ENCODE measurements around the gene MYCN. TPM values are rescaled to one million over a fixed set of nuclear protein-coding genes. Genes with fewer than 3 reads are reported as not detected.
"Not testable (repeated sequence)": the region's sequence is repeated elsewhere in the genome, so short reads cannot be mapped to it uniquely, and the experiment has no call there.

MYCN gene
- total and polyA plus RNA-seq, 2 of the 4 experiments (the other 2 are of a cell fraction) = not detected

DNA sequence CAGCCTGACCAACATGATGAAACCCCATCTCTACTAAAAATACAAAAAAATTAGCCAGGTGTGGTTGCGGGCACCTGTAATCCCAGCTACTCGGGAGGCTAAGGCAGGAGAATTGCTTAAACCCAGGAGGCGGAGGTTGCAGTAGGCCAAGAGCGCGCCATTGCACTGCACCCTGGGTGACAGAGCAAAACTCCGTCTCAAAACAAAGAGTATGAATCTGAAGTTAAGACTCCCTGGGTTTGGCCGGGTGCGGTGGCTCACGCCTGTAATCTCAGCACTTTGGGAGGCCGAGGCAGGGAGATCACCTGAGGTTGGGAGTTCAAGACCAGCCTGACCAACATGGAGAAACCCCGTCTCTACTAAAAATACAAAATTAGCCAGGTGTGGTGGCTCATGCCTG lies 11.6 kb downstream of the MYCN start:
- intact Hi-C loops (cut with micrococcal nuclease); POLR2A ChIA-PET (ENCODE audit: unreplicated experiment): not testable (repeated sequence)

More for the DNA sequence above, 11.6 kb downstream of the MYCN start:
- H3K36me3 ChIP-seq (ENCODE audit: control insufficient read depth, insufficient read depth, low read length); CTCF ChIA-PET; H3K56ac ChIP-seq (ENCODE audit: extremely low read depth, insufficient read depth, low read length); H4K8ac ChIP-seq (ENCODE audit: low read depth in 2 of 2, low read length in 2 of 2); dilution Hi-C loops (cut with HindIII; ENCODE audit: low sequenced_read_pairs, unreplicated experiment); H3K18ac ChIP-seq (ENCODE audit: low read depth, low read length); H3K9ac ChIP-seq (ENCODE audit: low read depth, low read length); H2AK5ac ChIP-seq (ENCODE audit: low read depth, low read length); H3K4me3 ChIP-seq (ENCODE audit: insufficient read depth, low read depth, low read length); H3K9me1 ChIP-seq (ENCODE audit: insufficient read depth, low read length); H2BK15ac ChIP-seq (ENCODE audit: low read depth, low read length); H4K20me1 ChIP-seq (ENCODE audit: insufficient read depth, low read length); H3K27me3 ChIP-seq (ENCODE audit: control insufficient read depth, insufficient read depth, low read length); H3K4me2 ChIP-seq (ENCODE audit: low read depth, low read length); H2AFZ ChIP-seq (replicated peaks; ENCODE audit: low read length, poor library complexity); H2BK5ac ChIP-seq (ENCODE audit: low read depth, low read length, poor library complexity, severe bottlenecking); H3K14ac ChIP-seq (replicated peaks; ENCODE audit: low read depth, low read length); in situ Hi-C loops (cut with MboI; ENCODE audit: low sequenced_read_pairs); DNase-seq; BruUV-seq (replicated peaks); H4K91ac ChIP-seq (ENCODE audit: insufficient read depth, low read depth, low read length); H3K79me1 ChIP-seq (ENCODE audit: low read depth in 1 of 2, low read length in 2 of 2); H4K5ac ChIP-seq (ENCODE audit: low read depth, low read length); H2BK120ac ChIP-seq (ENCODE audit: low read depth, low read length); H3K4ac ChIP-seq (ENCODE audit: low read depth, low read length); ATAC-seq (ENCODE audit: low read depth); H2AK9ac ChIP-seq (replicated peaks; ENCODE audit: low read depth, low read length, poor library complexity); H2BK20ac ChIP-seq (ENCODE audit: low read depth, low read length); H3K23ac ChIP-seq (ENCODE audit: low read depth, low read length); H3K4me1 ChIP-seq (ENCODE audit: control insufficient read depth, insufficient read depth, low read length); H3K27ac ChIP-seq (ENCODE audit: insufficient read depth, low read length): not testable (repeated sequence)
- no CpG with 5 or more reads among the region's 11 CpGs for WGBS, 2 experiments (ENCODE audit: extremely low coverage in 2 of 2, insufficient read length in 1 of 2)
- H3K9me3 ChIP-seq (ENCODE audit: control insufficient read depth, insufficient read depth, low read length) = peaks cover 24% of the 10 kb centered on the region
